ENCODE measurements around the gene MIDN.

GRCh38 chr19:1270854-1271527 is 22.6 kb downstream of the MIDN start:
- no peak for TF ChIP-seq CTCF (IDR thresholded peaks at IDR 0.05; ENCODE audit: poor library complexity)
- no peak for TF ChIP-seq EZH2 (IDR thresholded peaks at IDR 0.05; ENCODE audit: borderline replicate concordance)
- no peak for TF ChIP-seq EZH2phosphoT487 (IDR thresholded peaks at IDR 0.05; ENCODE audit: low read depth, severe bottlenecking, unreplicated experiment)

All from hepatocyte (in vitro differentiated cells).